A549 (cell line): Measurements from ENCODE around the gene PDCD4. TPM values are rescaled to one million over a fixed set of nuclear protein-coding genes. Genes with fewer than 3 reads are reported as not detected.
"Not testable (repeated sequence)": the region's sequence is repeated elsewhere in the genome, so short reads cannot be mapped to it uniquely, and the experiment has no call there.

Source experiments
- ATAC-seq, 2 experiments: fragments of 200-7000 bp in 1 of 2; fragments of >200 bp in 1 of 2; cut with Nextera tagmentation in 1 of 2; cut with Tn5 transposase in 1 of 2; 3 replicates each; pipeline versions ENCODE4 v1.8.0 to v1.9.1; 2018 to 2020; ENCODE audit warnings: mild to moderate bottlenecking in 1 of 2, moderate library complexity in 1 of 2
- CTCF ChIA-PET: fragments of 300-600 bp; sonication (Branson Sonifier 250); formaldehyde crosslinking; extraction: SDS; loops from one replicate; lab custom pipeline; 2021; ENCODE audit warnings: antibody characterized with exemption, inconsistent platforms; lab: Yijun Ruan, JAX
- POLR2A ChIA-PET: fragments of 350-600 bp; formaldehyde crosslinking; extraction: SDS; loops from one replicate; lab custom pipeline; 2021; ENCODE audit warnings: antibody characterized with exemption, inconsistent platforms; lab: Yijun Ruan, JAX
- DNase-seq, 2 experiments: peaks; one replicate each; pipeline versions ENCODE4 v3.0.0 to v3.0.0-alpha.2; 2011 to 2016; ENCODE audit warnings: low read depth in 1 of 2, low spot score in 1 of 2
- FAIRE-seq: peaks from 2 replicates; lab custom pipeline; 2011; peaks lifted over from hg19 to GRCh38; lab: Jason Lieb, UNC
- H3K27ac ChIP-seq, 2 experiments: fragments of >200 bp; sonication (Bioruptor Twin); formaldehyde crosslinking; 3 replicates each; pipeline ENCODE4 v1.5.1; 2016 to 2017
- H3K4me1 ChIP-seq: fragments of >200 bp; sonication (Bioruptor Twin); formaldehyde crosslinking; 3 replicates; pipeline ENCODE4 v1.6.1; 2016
- H3K4me2 ChIP-seq: fragments of >200 bp; sonication (Bioruptor Twin); formaldehyde crosslinking; 3 replicates; pipeline ENCODE4 v1.6.1; 2016
- H3K4me3 ChIP-seq: fragments of >200 bp; sonication (Bioruptor Twin); formaldehyde crosslinking; 3 replicates; pipeline ENCODE4 v1.5.1; 2016
- H3K9me3 ChIP-seq: fragments of >200 bp; sonication (Bioruptor Twin); formaldehyde crosslinking; 3 replicates; pipeline ENCODE4 v1.6.1; 2016
- CEBPB ChIP-seq, 2 experiments: fragments of >200 bp in 1 of 2; sonication (Bioruptor Twin) in 1 of 2; formaldehyde crosslinking in 1 of 2; IDR thresholded peaks; 2 replicates each; pipeline ENCODE4 v1.6.1; 2012 to 2016
- EHF ChIP-seq: fragments of 250-450 bp; sonication (Bioruptor Pico); IDR thresholded peaks from 2 replicates; pipeline ENCODE4 v1.5.0; 2020; ENCODE audit warnings: mild to moderate bottlenecking
- EP300 ChIP-seq, 2 experiments: fragments of >200 bp; sonication (Bioruptor Twin); formaldehyde crosslinking; IDR thresholded peaks; 2 replicates in 1 of 2; 3 replicates in 1 of 2; pipeline ENCODE4 v1.6.1; 2016 to 2017
- FOSL2 ChIP-seq, 2 experiments: fragments of 450-650 bp in 1 of 2; fragments of >200 bp in 1 of 2; sonication (Bioruptor Twin) in 1 of 2; formaldehyde crosslinking; IDR thresholded peaks; 2 replicates each; pipeline versions ENCODE4 v1.5.0 to v1.6.1; 2016 to 2020; ENCODE audit warnings: mild to moderate bottlenecking in 1 of 2, moderate library complexity in 1 of 2
- FOXS1 ChIP-seq: fragments of 250-450 bp; sonication (Bioruptor Pico); IDR thresholded peaks from 2 replicates; pipeline ENCODE4 v1.5.0; 2020; ENCODE audit warnings: mild to moderate bottlenecking, moderate library complexity
- HOXA7 ChIP-seq: fragments of 250-450 bp; sonication (Bioruptor Pico); IDR thresholded peaks from 2 replicates; pipeline ENCODE4 v1.5.0; 2020; ENCODE audit warnings: mild to moderate bottlenecking, moderate library complexity
- HOXB5 ChIP-seq: fragments of 250-450 bp; sonication (Bioruptor Pico); IDR thresholded peaks from 2 replicates; pipeline ENCODE4 v1.5.0; 2020; ENCODE audit warnings: mild to moderate bottlenecking, moderate library complexity
- KDM1A ChIP-seq: fragments of 200-600 bp; sonication (generic); IDR thresholded peaks from 2 replicates; pipeline ENCODE4 v1.6.1; 2016; ENCODE audit warnings: low read depth, mild to moderate bottlenecking
- POLR2AphosphoS2 ChIP-seq: conservative IDR thresholded peaks from 2 replicates; pipeline ENCODE4 v1.6.1; 2012; ENCODE audit warnings: low read length, improper control_type of control experiment, inconsistent platforms
- RARB ChIP-seq: fragments of 250-450 bp; sonication (Bioruptor Pico); IDR thresholded peaks from 2 replicates; pipeline ENCODE4 v1.8.0; 2021; ENCODE audit warnings: mild to moderate bottlenecking, moderate library complexity
- RNF2 ChIP-seq: fragments of 200-600 bp; sonication (generic); IDR thresholded peaks from 2 replicates; pipeline ENCODE4 v1.6.1; 2016; ENCODE audit warnings: low read depth, mild to moderate bottlenecking, antibody characterized with exemption, moderate library complexity, borderline replicate concordance
- ZC3H11A ChIP-seq: fragments of 450-650 bp; IDR thresholded peaks from 2 replicates; pipeline ENCODE4 v1.6.1; 2014; ENCODE audit warnings: antibody characterized with exemption, mild to moderate bottlenecking
- ZNF302 ChIP-seq: fragments of 250-450 bp; sonication (Bioruptor Pico); IDR thresholded peaks from 2 replicates; pipeline ENCODE4 v1.9.0; 2021; ENCODE audit warnings: inconsistent platforms, mild to moderate bottlenecking, moderate library complexity
- WGBS: methylation state at CpG from one replicate; pipeline ENCODE4 v1.1.6; 2017; ENCODE audit errors: missing lambda C conversion rate; 5-methylcytosine and 5-hydroxymethylcytosine counted together
- polyA plus RNA-seq, 4 experiments: library from polyadenylated mRNA; depleted of rRNA in 3 of 4; stranded (reverse); fragments of >200 nt; fragmentation: RNase III in 1 of 4; extraction: RNeasy Plus Mini Kit Qiagen cat#74134 plus additional on column Dnase treatment in 1 of 4; gene quantifications; 2 replicates in 3 of 4; 3 replicates in 1 of 4; pipeline ENCODE4 v1.2.3, GENCODE V29; 2011 to 2017
- TF ChIP-seq, protein P1 (sequence below): fragments of 450-650 bp; IDR thresholded peaks from 2 replicates; pipeline ENCODE4 v1.6.1; 2014; ENCODE audit warnings: antibody characterized with exemption
- TF ChIP-seq, protein P2 (sequence below): fragments of >200 bp; sonication (Bioruptor Twin); formaldehyde crosslinking; IDR thresholded peaks from 3 replicates; pipeline ENCODE4 v1.6.1; 2016
- TF ChIP-seq, protein P3 (sequence below): fragments of 200-600 bp; sonication (generic); IDR thresholded peaks from 2 replicates; pipeline ENCODE4 v1.6.1; 2016; ENCODE audit warnings: antibody characterized with exemption, mild to moderate bottlenecking, moderate library complexity
- TF ChIP-seq, protein P4 (sequence below): fragments of 250-450 bp; sonication (Bioruptor Pico); IDR thresholded peaks from 2 replicates; pipeline ENCODE4 v1.5.0; 2021; ENCODE audit warnings: mild to moderate bottlenecking, moderate library complexity, borderline replicate concordance
- TF ChIP-seq, protein P5 (sequence below): IDR thresholded peaks from 2 replicates; pipeline ENCODE4 v1.6.1; 2012

PDCD4 gene
- polyA plus RNA-seq, 2 of the 4 experiments (the other 2 are of a cell fraction): 42.7 to 71.4 TPM

DNA sequence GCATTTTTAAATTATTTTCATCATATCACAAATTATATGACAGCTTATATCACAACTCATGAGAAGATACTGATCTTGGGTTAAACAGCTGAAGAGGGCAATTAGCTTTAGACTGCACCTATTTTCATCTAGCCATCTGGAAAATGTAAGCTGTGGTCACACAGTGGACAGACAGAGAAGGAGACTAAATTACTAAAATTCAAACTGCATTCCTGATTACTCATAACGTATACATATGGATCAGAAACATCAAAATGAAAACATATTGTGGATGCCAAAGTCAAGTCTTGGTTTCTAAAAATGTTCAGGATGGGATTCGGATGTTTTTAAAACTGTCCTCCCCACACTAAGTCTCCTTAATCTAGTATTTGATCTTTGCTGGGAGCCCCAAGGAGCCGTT is 40.6 kb downstream of the PDCD4 start:
- H3K9me3 ChIP-seq: no peaks in the 10 kb centered on the region
- WGBS: 68% methylated on average over 3 of the region's 3 CpGs
- ATAC-seq (no peak), FAIRE-seq (no peak), DNase-seq (no peak)
- peaks cover 17% of the 10 kb centered on the region for H3K4me1 ChIP-seq
- ChIA-PET POLR2A (no interaction called here), CTCF (interaction anchor here (1.0 to 1.4 kb wide), 3 partner anchors 10 to 109 kb away, joined by 3 read pairs; no protein-coding TSS in a partner anchor)
- H3K4me3 ChIP-seq: no peak overlapping the region
- no peak overlapping the region for H3K27ac ChIP-seq
- H3K4me2 ChIP-seq: no peak overlapping the region
- TF ChIP-seq, protein P1, sequence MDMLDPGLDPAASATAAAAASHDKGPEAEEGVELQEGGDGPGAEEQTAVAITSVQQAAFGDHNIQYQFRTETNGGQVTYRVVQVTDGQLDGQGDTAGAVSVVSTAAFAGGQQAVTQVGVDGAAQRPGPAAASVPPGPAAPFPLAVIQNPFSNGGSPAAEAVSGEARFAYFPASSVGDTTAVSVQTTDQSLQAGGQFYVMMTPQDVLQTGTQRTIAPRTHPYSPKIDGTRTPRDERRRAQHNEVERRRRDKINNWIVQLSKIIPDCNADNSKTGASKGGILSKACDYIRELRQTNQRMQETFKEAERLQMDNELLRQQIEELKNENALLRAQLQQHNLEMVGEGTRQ: no peak
- TF ChIP-seq POLR2AphosphoS2: no peak
- TF ChIP-seq ZC3H11A: no peak
- TF ChIP-seq FOSL2 (IDR thresholded peaks at IDR 0.05): no peak
- TF ChIP-seq FOSL2 (CRISPR knock-in tag; IDR thresholded peaks at IDR 0.05): no peak
- no peak for TF ChIP-seq CEBPB (IDR thresholded peaks at IDR 0.05)
- no peak for TF ChIP-seq ZNF302 (CRISPR knock-in tag)
- no peak for TF ChIP-seq RARB
- TF ChIP-seq HOXB5 (CRISPR knock-in tag): no peak
- no peak for TF ChIP-seq HOXA7 (CRISPR knock-in tag)
- TF ChIP-seq, protein P2, sequence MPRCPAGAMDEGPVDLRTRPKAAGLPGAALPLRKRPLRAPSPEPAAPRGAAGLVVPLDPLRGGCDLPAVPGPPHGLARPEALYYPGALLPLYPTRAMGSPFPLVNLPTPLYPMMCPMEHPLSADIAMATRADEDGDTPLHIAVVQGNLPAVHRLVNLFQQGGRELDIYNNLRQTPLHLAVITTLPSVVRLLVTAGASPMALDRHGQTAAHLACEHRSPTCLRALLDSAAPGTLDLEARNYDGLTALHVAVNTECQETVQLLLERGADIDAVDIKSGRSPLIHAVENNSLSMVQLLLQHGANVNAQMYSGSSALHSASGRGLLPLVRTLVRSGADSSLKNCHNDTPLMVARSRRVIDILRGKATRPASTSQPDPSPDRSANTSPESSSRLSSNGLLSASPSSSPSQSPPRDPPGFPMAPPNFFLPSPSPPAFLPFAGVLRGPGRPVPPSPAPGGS: no peak
- no peak for TF ChIP-seq KDM1A
- TF ChIP-seq, all 56 proteins: peak for 0

DNA sequence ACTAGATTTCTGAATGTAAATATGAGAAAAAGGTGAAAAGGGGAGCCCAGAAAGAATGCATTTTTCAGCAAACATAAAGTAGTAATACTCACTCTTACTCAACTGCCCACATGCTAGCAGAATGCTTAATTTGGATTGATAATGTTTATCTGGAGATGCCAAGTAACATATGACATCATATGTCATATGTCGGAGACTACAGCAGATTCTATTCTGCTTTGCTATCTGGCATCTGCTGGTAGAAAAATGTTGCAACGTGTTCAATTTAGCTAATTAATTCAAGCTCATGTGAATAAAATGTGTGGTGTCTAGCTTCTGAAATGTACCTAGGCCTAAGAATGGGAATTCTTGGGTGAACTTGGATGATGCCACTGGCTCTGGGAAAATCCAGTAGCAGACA is 42.7 kb downstream of the PDCD4 start:
- TF ChIP-seq, protein P3, sequence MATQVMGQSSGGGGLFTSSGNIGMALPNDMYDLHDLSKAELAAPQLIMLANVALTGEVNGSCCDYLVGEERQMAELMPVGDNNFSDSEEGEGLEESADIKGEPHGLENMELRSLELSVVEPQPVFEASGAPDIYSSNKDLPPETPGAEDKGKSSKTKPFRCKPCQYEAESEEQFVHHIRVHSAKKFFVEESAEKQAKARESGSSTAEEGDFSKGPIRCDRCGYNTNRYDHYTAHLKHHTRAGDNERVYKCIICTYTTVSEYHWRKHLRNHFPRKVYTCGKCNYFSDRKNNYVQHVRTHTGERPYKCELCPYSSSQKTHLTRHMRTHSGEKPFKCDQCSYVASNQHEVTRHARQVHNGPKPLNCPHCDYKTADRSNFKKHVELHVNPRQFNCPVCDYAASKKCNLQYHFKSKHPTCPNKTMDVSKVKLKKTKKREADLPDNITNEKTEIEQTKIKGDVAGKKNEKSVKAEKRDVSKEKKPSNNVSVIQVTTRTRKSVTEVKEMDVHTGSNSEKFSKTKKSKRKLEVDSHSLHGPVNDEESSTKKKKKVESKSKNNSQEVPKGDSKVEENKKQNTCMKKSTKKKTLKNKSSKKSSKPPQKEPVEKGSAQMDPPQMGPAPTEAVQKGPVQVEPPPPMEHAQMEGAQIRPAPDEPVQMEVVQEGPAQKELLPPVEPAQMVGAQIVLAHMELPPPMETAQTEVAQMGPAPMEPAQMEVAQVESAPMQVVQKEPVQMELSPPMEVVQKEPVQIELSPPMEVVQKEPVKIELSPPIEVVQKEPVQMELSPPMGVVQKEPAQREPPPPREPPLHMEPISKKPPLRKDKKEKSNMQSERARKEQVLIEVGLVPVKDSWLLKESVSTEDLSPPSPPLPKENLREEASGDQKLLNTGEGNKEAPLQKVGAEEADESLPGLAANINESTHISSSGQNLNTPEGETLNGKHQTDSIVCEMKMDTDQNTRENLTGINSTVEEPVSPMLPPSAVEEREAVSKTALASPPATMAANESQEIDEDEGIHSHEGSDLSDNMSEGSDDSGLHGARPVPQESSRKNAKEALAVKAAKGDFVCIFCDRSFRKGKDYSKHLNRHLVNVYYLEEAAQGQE: no peak
- TF ChIP-seq, protein P4, sequence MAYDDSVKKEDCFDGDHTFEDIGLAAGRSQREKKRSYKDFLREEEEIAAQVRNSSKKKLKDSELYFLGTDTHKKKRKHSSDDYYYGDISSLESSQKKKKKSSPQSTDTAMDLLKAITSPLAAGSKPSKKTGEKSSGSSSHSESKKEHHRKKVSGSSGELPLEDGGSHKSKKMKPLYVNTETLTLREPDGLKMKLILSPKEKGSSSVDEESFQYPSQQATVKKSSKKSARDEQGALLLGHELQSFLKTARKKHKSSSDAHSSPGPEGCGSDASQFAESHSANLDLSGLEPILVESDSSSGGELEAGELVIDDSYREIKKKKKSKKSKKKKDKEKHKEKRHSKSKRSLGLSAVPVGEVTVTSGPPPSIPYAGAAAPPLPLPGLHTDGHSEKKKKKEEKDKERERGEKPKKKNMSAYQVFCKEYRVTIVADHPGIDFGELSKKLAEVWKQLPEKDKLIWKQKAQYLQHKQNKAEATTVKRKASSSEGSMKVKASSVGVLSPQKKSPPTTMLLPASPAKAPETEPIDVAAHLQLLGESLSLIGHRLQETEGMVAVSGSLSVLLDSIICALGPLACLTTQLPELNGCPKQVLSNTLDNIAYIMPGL: no peak
- no peak for TF ChIP-seq EP300 (IDR thresholded peaks at IDR 0.05)
- TF ChIP-seq EHF: no peak
- Histone ChIP-seq H3K4me2 (no peak overlapping the region), H3K4me3 (no peak overlapping the region), H3K27ac (no peak overlapping the region), H3K9me3 (no peaks in the 10 kb centered on the region), H3K4me1 (peaks cover 21% of the 10 kb centered on the region)
- ChIA-PET POLR2A (interaction anchor here (0.8 kb wide), 1 partner anchor 9 kb away, joined by 3 read pairs; no protein-coding TSS in a partner anchor), CTCF (interaction anchor here (0.6 to 1.1 kb wide), 3 partner anchors 168 to 994 kb away, joined by 3 read pairs; no protein-coding TSS in a partner anchor)
- DNase-seq: no peak
- 95% methylated on average over 2 of the region's 2 CpGs for WGBS
- no peak for FAIRE-seq
- ATAC-seq: no peak

DNA sequence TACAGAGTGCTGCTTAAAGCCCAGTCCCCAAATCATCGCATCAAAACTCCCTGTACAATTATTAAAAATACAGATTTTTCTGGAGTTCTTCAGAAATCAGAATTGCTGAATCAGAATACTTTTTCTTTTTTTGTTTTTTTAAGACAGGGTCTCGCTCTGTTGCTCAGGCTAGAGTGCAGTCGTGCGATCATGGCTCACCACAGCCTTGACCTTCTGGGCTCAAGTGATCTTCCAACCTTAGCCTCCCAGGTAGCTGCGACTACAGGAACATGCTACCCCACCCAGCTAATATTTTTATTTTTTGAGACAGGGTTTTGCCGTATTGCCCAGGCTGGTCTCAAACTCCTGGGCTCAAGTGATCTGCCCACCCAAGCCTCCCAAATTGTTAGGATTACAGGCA is 43.3 kb downstream of the PDCD4 start:
- Histone ChIP-seq H3K27ac (no peak overlapping the region), H3K4me1 (peaks cover 21% of the 10 kb centered on the region), H3K4me2 (no peak overlapping the region), H3K4me3 (no peak overlapping the region), H3K9me3 (no peaks in the 10 kb centered on the region)
- FAIRE-seq: no peak
- ChIA-PET CTCF (interaction anchor here (0.7 kb wide), 1 partner anchor 169 kb away, joined by 3 read pairs; no protein-coding TSS in a partner anchor), POLR2A (no interaction called here)
- TF ChIP-seq, protein P5, sequence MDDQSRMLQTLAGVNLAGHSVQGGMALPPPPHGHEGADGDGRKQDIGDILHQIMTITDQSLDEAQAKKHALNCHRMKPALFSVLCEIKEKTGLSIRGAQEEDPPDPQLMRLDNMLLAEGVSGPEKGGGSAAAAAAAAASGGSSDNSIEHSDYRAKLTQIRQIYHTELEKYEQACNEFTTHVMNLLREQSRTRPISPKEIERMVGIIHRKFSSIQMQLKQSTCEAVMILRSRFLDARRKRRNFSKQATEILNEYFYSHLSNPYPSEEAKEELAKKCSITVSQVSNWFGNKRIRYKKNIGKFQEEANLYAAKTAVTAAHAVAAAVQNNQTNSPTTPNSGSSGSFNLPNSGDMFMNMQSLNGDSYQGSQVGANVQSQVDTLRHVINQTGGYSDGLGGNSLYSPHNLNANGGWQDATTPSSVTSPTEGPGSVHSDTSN: no peak
- TF ChIP-seq FOXS1 (CRISPR knock-in tag): no peak
- TF ChIP-seq RNF2: no peak
- TF ChIP-seq FOSL2 (IDR thresholded peaks at IDR 0.05): no peak
- TF ChIP-seq FOSL2 (CRISPR knock-in tag; IDR thresholded peaks at IDR 0.05): no peak
- WGBS: 95% methylated on average over 6 of the region's 6 CpGs
- ATAC-seq: no peak
- no peak for DNase-seq

DNA sequence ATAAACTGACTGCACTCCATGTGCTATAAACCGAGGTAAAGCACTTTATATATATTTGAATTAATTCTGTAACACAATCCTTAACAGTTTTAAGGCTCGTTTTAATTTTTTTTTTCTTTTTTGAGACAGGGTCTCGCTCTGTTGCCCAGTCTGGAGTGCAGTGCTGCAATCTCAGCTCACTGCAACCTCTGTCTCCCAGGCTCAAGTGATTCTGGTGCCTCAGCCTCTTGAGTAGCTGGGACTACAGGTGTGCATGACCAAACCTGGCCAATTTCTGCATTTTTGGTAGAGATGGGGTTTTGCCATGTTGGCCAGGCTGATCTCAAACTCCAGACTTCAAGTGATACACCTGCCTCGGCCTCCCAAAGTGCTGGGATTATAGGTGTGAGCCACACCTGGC is 43.9 kb downstream of the PDCD4 start:
- CTCF ChIA-PET, POLR2A ChIA-PET, FAIRE-seq, H3K9me3 ChIP-seq, H3K27ac ChIP-seq, DNase-seq, ATAC-seq, H3K4me3 ChIP-seq: not testable (repeated sequence)
- WGBS: 84% methylated on average over 4 of the region's 4 CpGs
- peaks cover 21% of the 10 kb centered on the region for H3K4me1 ChIP-seq
- H3K4me2 ChIP-seq: peak overlapping the region; percentile 76; the same call in 1 of the 3 replicates
